Stimulated activated CD4-positive, alpha-beta T cell treated with anti-CD3 and anti-CD28 coated beads, Interleukin-2, amount 100 ng/mL, for 48 hours (primary cell): ENCODE measurements around the gene KIFC3.
"Not testable (repeated sequence)": the region's sequence is repeated elsewhere in the genome, so short reads cannot be mapped to it uniquely, and the experiment has no call there.

ENCODE experiments used
- DNase-seq, 2 donors: peaks; one replicate each; pipeline ENCODE4 v3.0.0-alpha.2; 2020

KIFC3 gene

GRCh38 chr16:57752581-57753447, 49.5 kb downstream of the KIFC3 start:
- no peak for DNase-seq

- DNase-seq = no peak
Observed at GRCh38 chr16:57752203-57752580, 50.1 kb downstream of the KIFC3 start.

- DNase-seq = no peak
Observed at GRCh38 chr16:57751539-57752202, 50.6 kb downstream of the KIFC3 start.

GRCh38 chr16:57750796-57751538, 51.3 kb downstream of the KIFC3 start:
- no peak for DNase-seq

- no peak for DNase-seq
Observed at GRCh38 chr16:57749856-57750452, 52.3 kb downstream of the KIFC3 start.

- DNase-seq = no peak
Observed at GRCh38 chr16:57749101-57749692, 53.1 kb downstream of the KIFC3 start.

GRCh38 chr16:57748596-57748995, 53.7 kb downstream of the KIFC3 start:
- no peak for DNase-seq

- no peak for DNase-seq
Observed at GRCh38 chr16:57747996-57748395, 54.3 kb downstream of the KIFC3 start.

GRCh38 chr16:57747496-57747895, 54.8 kb downstream of the KIFC3 start:
- no peak for DNase-seq

GRCh38 chr16:57747091-57747490, 55.2 kb downstream of the KIFC3 start:
- DNase-seq = no peak

GRCh38 chr16:57746316-57746715, 56.0 kb downstream of the KIFC3 start:
- DNase-seq = not testable (repeated sequence)

- DNase-seq = no peak
Observed at GRCh38 chr16:57745768-57746167, 56.5 kb downstream of the KIFC3 start.

GRCh38 chr16:57744642-57744903, 57.7 kb downstream of the KIFC3 start:
- no peak for DNase-seq

- DNase-seq = no peak
Observed at GRCh38 chr16:57743886-57744641, 58.2 kb downstream of the KIFC3 start.

GRCh38 chr16:57743458-57743857, 58.8 kb downstream of the KIFC3 start:
- DNase-seq = no peak

GRCh38 chr16:57742543-57742942, 59.7 kb downstream of the KIFC3 start:
- no peak for DNase-seq

- no peak for DNase-seq
Observed at GRCh38 chr16:57741660-57742191, 60.6 kb downstream of the KIFC3 start.

GRCh38 chr16:57740423-57741071, 61.7 kb downstream of the KIFC3 start:
- DNase-seq = no peak

GRCh38 chr16:57739756-57740422, 62.4 kb downstream of the KIFC3 start:
- no peak for DNase-seq

GRCh38 chr16:57738844-57739243, 63.4 kb downstream of the KIFC3 start:
- DNase-seq = no peak
